DOHH2 (cell line): ENCODE data around the gene TTI1.

Experiments used
- H3F3A ChIP-seq: fragments of 200-600 bp; sonication (generic), shearing (Covaris generic); 2 replicates; pipeline ENCODE4 v1.6.0; 2016; ENCODE audit warnings: antibody characterized with exemption, mild to moderate bottlenecking; ENCODE audit not compliant: control insufficient read depth, insufficient read depth
- H3K27ac ChIP-seq: fragments of 200-600 bp; sonication (generic); 2 replicates; pipeline ENCODE4 v1.5.1; 2014; ENCODE audit warnings: low read depth, mild to moderate bottlenecking, low read length, moderate library complexity
- H3K27me3 ChIP-seq: fragments of 200-600 bp; sonication (generic); 2 replicates; pipeline ENCODE4 v1.6.1; 2014; ENCODE audit warnings: mild to moderate bottlenecking, low read length, mixed read lengths; ENCODE audit not compliant: control insufficient read depth
- H3K36me3 ChIP-seq: fragments of 200-600 bp; sonication (generic); 2 replicates; pipeline ENCODE4 v1.6.1; 2014; ENCODE audit warnings: mild to moderate bottlenecking, low read length, moderate library complexity, mixed read lengths; ENCODE audit not compliant: control insufficient read depth
- H3K4me1 ChIP-seq: fragments of 200-600 bp; sonication (generic); 2 replicates; pipeline ENCODE4 v1.6.1; 2014; ENCODE audit warnings: mild to moderate bottlenecking, low read length, mixed read lengths; ENCODE audit not compliant: control insufficient read depth
- H3K4me2 ChIP-seq: fragments of 200-600 bp; sonication (generic); 2 replicates; pipeline ENCODE4 v1.6.0; 2014; ENCODE audit warnings: mild to moderate bottlenecking, low read length, moderate library complexity
- H3K4me3 ChIP-seq: fragments of 200-600 bp; sonication (generic); 2 replicates; pipeline ENCODE4 v1.5.1; 2014; ENCODE audit warnings: mild to moderate bottlenecking, low read length, mixed read lengths
- H3K79me2 ChIP-seq: fragments of 200-600 bp; sonication (generic); 2 replicates; pipeline ENCODE4 v1.6.1; 2014; ENCODE audit warnings: mild to moderate bottlenecking, low read length, mixed read lengths; ENCODE audit not compliant: control insufficient read depth
- H3K9me2 ChIP-seq: fragments of 200-600 bp; sonication (generic); replicated peaks from 2 replicates; pipeline ENCODE4 v1.6.1; 2014; ENCODE audit warnings: mild to moderate bottlenecking, low read length, mixed read lengths; ENCODE audit not compliant: control insufficient read depth
- H3K9me3 ChIP-seq: fragments of 200-600 bp; sonication (generic); 2 replicates; pipeline ENCODE4 v1.6.1; 2014; ENCODE audit warnings: antibody characterized with exemption, low read length, mixed read lengths; ENCODE audit not compliant: control insufficient read depth, insufficient read depth
- H4K20me1 ChIP-seq: fragments of 200-600 bp; sonication (generic); 2 replicates; pipeline ENCODE4 v1.6.0; 2014; ENCODE audit warnings: low read depth, mild to moderate bottlenecking, antibody characterized with exemption, low read length, moderate library complexity; ENCODE audit not compliant: control insufficient read depth, insufficient read depth
- CTCF ChIP-seq: fragments of 200-600 bp; sonication (generic); IDR thresholded peaks from one replicate; pipeline ENCODE4 v1.5.1; 2014; ENCODE audit warnings: antibody characterized with exemption, mild to moderate bottlenecking, low read depth, low read length; ENCODE audit not compliant: poor library complexity, severe bottlenecking
- EZH2phosphoT487 ChIP-seq: fragments of 200-600 bp; sonication (generic); IDR thresholded peaks from 2 replicates; pipeline ENCODE4 v1.6.1; 2017; ENCODE audit warnings: borderline replicate concordance, mild to moderate bottlenecking, antibody characterized with exemption, low read length, moderate library complexity, mixed read lengths

TTI1 gene

GRCh38 chr20:37977786-37978185 is 55.5 kb downstream of the TTI1 start:
- H3K9me3 ChIP-seq = no peaks in the 10 kb centered on the region
- H3K4me1 ChIP-seq = no peaks in the 10 kb centered on the region
- no peaks in the 10 kb centered on the region for H3K9me2 ChIP-seq
- no peak overlapping the region for H3K4me2 ChIP-seq
- H3K27me3 ChIP-seq = no peaks in the 10 kb centered on the region
- H3K4me3 ChIP-seq = no peak overlapping the region
- no peaks in the 10 kb centered on the region for H3K36me3 ChIP-seq
- H3F3A ChIP-seq = no peaks in the 10 kb centered on the region
- no peaks in the 10 kb centered on the region for H3K79me2 ChIP-seq
- H4K20me1 ChIP-seq = no peaks in the 10 kb centered on the region
- TF ChIP-seq EZH2phosphoT487 = no peak
- TF ChIP-seq CTCF = no peak
- H3K27ac ChIP-seq = no peak overlapping the region

GRCh38 chr20:37977338-37977737 is 55.9 kb downstream of the TTI1 start:
- Histone ChIP-seq H3K9me3 (no peaks in the 10 kb centered on the region), H3F3A (no peaks in the 10 kb centered on the region), H4K20me1 (no peaks in the 10 kb centered on the region), H3K36me3 (no peaks in the 10 kb centered on the region), H3K9me2 (no peaks in the 10 kb centered on the region), H3K79me2 (no peaks in the 10 kb centered on the region), H3K4me1 (no peaks in the 10 kb centered on the region), H3K27me3 (no peaks in the 10 kb centered on the region), H3K4me2 (no peak overlapping the region), H3K27ac (no peak overlapping the region), H3K4me3 (no peak overlapping the region)
- TF ChIP-seq EZH2phosphoT487 = no peak

GRCh38 chr20:37976887-37977286 is 56.4 kb downstream of the TTI1 start:
- Histone ChIP-seq H3K36me3 (no peaks in the 10 kb centered on the region), H3K4me1 (no peaks in the 10 kb centered on the region), H3K27me3 (no peaks in the 10 kb centered on the region), H3F3A (no peaks in the 10 kb centered on the region), H3K79me2 (no peaks in the 10 kb centered on the region), H4K20me1 (no peaks in the 10 kb centered on the region), H3K4me3 (no peak overlapping the region), H3K4me2 (no peak overlapping the region), H3K27ac (no peak overlapping the region), H3K9me2 (no peaks in the 10 kb centered on the region), H3K9me3 (no peaks in the 10 kb centered on the region)
- no peak for TF ChIP-seq CTCF
- no peak for TF ChIP-seq EZH2phosphoT487

- H3K4me3 ChIP-seq = no peak overlapping the region
- no peaks in the 10 kb centered on the region for H3K9me3 ChIP-seq
- H3K27me3 ChIP-seq = peaks cover 2% of the 10 kb centered on the region; the same call in 1 of the 2 replicates
- H3K27ac ChIP-seq = no peak overlapping the region
- H3F3A ChIP-seq = no peaks in the 10 kb centered on the region
- no peaks in the 10 kb centered on the region for H3K79me2 ChIP-seq
- H3K4me2 ChIP-seq = no peak overlapping the region
- no peaks in the 10 kb centered on the region for H3K4me1 ChIP-seq
- no peaks in the 10 kb centered on the region for H4K20me1 ChIP-seq
- no peaks in the 10 kb centered on the region for H3K36me3 ChIP-seq
- TF ChIP-seq CTCF = no peak
- TF ChIP-seq EZH2phosphoT487 = no peak
- no peaks in the 10 kb centered on the region for H3K9me2 ChIP-seq
These were observed 60.0 kb downstream of the TTI1 start for GRCh38 chr20:37973059-37973910.
